Left lung (tissue), 10 donors: Measurements from ENCODE around the gene PEPD. TPM values are rescaled to one million over a fixed set of nuclear protein-coding genes. Genes with fewer than 3 reads are reported as not detected.

Experiments
- ATAC-seq: fragments of 200-7000 bp; cut with Tn5 transposase; one replicate; pipeline ENCODE4 v1.9.1; 2020; ENCODE audit warnings: moderate library complexity
- DNase-seq, 4 donors: peaks; one replicate each; pipeline ENCODE4 v3.0.0-alpha.2; 2013 to 2020
- H3K27ac ChIP-seq, 2 donors: fragments of 200-600 bp; sonication (generic) in 1 of 2; one replicate each; pipeline versions ENCODE4 v1.5.0 to v1.8.0; 2020 to 2021
- H3K27me3 ChIP-seq, 2 donors: fragments of 200-600 bp; sonication (generic) in 1 of 2; one replicate each; pipeline versions ENCODE4 v1.5.0 to v1.8.0; 2020 to 2021
- H3K36me3 ChIP-seq, 2 donors: fragments of 200-600 bp; sonication (generic) in 1 of 2; one replicate each; pipeline versions ENCODE4 v1.5.0 to v1.8.0; 2020 to 2021
- H3K4me1 ChIP-seq, 2 donors: fragments of 200-600 bp; one replicate each; pipeline ENCODE4 v1.8.0; 2021
- H3K4me3 ChIP-seq, 2 donors: fragments of 200-600 bp; sonication (generic) in 1 of 2; one replicate each; pipeline versions ENCODE4 v1.5.0 to v1.8.0; 2020 to 2021; ENCODE audit warnings: mild to moderate bottlenecking in 1 of 2
- H3K9me3 ChIP-seq, 2 donors: fragments of 200-600 bp; sonication (generic) in 1 of 2; one replicate each; pipeline versions ENCODE4 v1.5.0 to v1.8.0; 2020 to 2021
- intact Hi-C, 2 donors: fragments of 100-400 bp; cut with DNase I; formaldehyde crosslinking; loops; one replicate each; pipeline versions ENCODE4 v1.11.2 to v1.14.2; 2022
- polyA plus RNA-seq, 6 donors: library from polyadenylated mRNA; unstranded; fragments of 120-200 nt; gene quantifications; one replicate each; pipeline ENCODE4 v1.2.1, GENCODE V29; 2013; ENCODE audit not compliant: insufficient read length in 6 of 6
- total RNA-seq, 2 donors: library from RNA; stranded (reverse); fragmentation: NEBNext Ultra II Directional; extraction: Animal tissue kit (Norgen Biotek cat#: 25700); gene quantifications; one replicate each; pipeline ENCODE4 v1.2.1, GENCODE V29; 2021
- TF ChIP-seq, protein P1 (sequence below), 2 donors: fragments of 200-600 bp; sonication (generic) in 1 of 2; IDR thresholded peaks; one replicate each; pipeline versions ENCODE4 v1.5.0 to v1.8.0; 2021; ENCODE audit warnings: antibody characterized with exemption in 2 of 2
- donor health status: DM: no; HTN: yes; CAD: no.
- donor health status: DM: no; HTN: no; CAD: no.

PEPD gene
- total and polyA plus RNA-seq, 8 donors: 41.2 to 90.1 (median 46.2) TPM

- TF ChIP-seq, protein P1, sequence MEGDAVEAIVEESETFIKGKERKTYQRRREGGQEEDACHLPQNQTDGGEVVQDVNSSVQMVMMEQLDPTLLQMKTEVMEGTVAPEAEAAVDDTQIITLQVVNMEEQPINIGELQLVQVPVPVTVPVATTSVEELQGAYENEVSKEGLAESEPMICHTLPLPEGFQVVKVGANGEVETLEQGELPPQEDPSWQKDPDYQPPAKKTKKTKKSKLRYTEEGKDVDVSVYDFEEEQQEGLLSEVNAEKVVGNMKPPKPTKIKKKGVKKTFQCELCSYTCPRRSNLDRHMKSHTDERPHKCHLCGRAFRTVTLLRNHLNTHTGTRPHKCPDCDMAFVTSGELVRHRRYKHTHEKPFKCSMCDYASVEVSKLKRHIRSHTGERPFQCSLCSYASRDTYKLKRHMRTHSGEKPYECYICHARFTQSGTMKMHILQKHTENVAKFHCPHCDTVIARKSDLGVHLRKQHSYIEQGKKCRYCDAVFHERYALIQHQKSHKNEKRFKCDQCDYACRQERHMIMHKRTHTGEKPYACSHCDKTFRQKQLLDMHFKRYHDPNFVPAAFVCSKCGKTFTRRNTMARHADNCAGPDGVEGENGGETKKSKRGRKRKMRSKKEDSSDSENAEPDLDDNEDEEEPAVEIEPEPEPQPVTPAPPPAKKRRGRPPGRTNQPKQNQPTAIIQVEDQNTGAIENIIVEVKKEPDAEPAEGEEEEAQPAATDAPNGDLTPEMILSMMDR (IDR thresholded peaks at IDR 0.05): no peak
- H3K36me3 ChIP-seq: peaks cover 0 to 16% of the 10 kb centered on the region in 2 donors
- H3K4me1 ChIP-seq: peaks cover 37 to 86% of the 10 kb centered on the region in 2 donors
- H3K4me3 ChIP-seq: no peak overlapping the region
- no peaks in the 10 kb centered on the region for H3K9me3 ChIP-seq
- no peak for ATAC-seq
- no peak for DNase-seq
- intact Hi-C loops: no loop called here
- no peaks in the 10 kb centered on the region for H3K27me3 ChIP-seq
- H3K27ac ChIP-seq: no peak overlapping the region
These were observed 129.9 kb downstream of the PEPD start for GRCh38 chr19:33391631-33392249.

- H3K9me3 ChIP-seq: no peaks in the 10 kb centered on the region
- no peaks in the 10 kb centered on the region for H3K27me3 ChIP-seq
- intact Hi-C loops: no loop called here
- peaks cover 0 to 22% of the 10 kb centered on the region in 2 donors for H3K36me3 ChIP-seq
- no peak overlapping the region for H3K4me3 ChIP-seq
- H3K27ac ChIP-seq: peak overlapping the region in 1 of 2 donors; percentile 69
- peak in 1 of 4 donors; percentile 68 for DNase-seq
- TF ChIP-seq, protein P1 (IDR thresholded peaks at IDR 0.05): no peak
- peaks cover 37 to 81% of the 10 kb centered on the region in 2 donors for H3K4me1 ChIP-seq
- no peak for ATAC-seq
These were observed 130.5 kb downstream of the PEPD start for GRCh38 chr19:33390908-33391630.

DNA sequence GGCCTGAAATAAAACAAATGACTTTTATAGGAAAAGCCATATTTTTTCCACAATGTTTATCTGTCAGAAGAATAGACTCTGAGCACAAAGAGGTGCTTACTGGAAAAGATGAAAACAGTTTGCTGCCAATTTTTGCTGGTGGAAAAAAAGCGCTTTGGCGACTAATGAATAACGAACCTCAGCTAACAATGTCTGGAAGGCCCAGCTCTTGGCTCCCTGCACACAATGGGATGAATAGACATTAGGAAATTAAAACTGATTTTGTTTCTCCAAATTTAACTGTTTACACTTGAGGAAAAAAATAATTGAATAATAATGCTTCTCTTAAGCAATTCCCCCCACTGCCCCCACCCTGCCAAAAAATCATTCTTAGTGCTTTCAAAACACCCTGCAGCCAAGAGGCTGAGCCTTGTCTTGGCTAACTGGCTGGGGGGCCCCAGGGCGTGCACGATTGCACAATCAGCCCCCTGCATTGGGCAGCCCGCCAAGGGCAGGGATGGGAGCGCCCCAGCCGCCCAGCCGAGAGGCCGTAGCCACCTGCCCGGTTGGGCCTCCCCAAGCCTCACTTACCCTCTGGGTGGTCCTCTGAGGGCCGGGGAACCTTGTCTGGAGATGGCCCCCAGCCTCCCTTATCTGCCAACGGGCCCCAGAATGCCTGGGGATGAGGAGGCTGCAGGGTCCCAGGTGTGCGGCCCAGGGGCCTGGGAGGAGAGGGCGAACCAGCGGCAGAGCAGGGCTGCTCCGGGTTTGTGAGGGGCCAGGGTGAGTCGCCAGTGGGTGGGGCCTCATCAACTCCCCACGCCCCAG, 131.3 kb downstream of the PEPD start:
- Histone ChIP-seq H3K4me3 (no peak overlapping the region), H3K4me1 (peaks cover 37 to 74% of the 10 kb centered on the region in 2 donors), H3K27me3 (no peaks in the 10 kb centered on the region), H3K27ac (peak overlapping the region; percentile 33 to 69), H3K36me3 (peaks cover 0 to 30% of the 10 kb centered on the region in 2 donors), H3K9me3 (no peaks in the 10 kb centered on the region)
- TF ChIP-seq, protein P1 (IDR thresholded peaks at IDR 0.05): no peak
- ATAC-seq (peak; percentile 24), DNase-seq (peak; percentile 37 to 88 (median 76))
- intact Hi-C loops: no loop called here

GRCh38 chr19:33389421-33390100, 132.0 kb downstream of the PEPD start:
- peaks cover 0 to 30% of the 10 kb centered on the region in 2 donors for H3K36me3 ChIP-seq
- TF ChIP-seq, protein P1 (IDR thresholded peaks at IDR 0.05): no peak
- H3K4me3 ChIP-seq: no peak overlapping the region
- ATAC-seq: peak; percentile 5
- intact Hi-C loops: no loop called here
- peaks cover 33 to 66% of the 10 kb centered on the region in 2 donors for H3K4me1 ChIP-seq
- peak overlapping the region in 1 of 2 donors; percentile 69 for H3K27ac ChIP-seq
- H3K9me3 ChIP-seq: no peaks in the 10 kb centered on the region
- no peaks in the 10 kb centered on the region for H3K27me3 ChIP-seq
- DNase-seq: peak in 2 of 4 donors; percentile 32 to 76
